HG02759 (cell line): Measurements from ENCODE around the gene EPB41L2.

Experiments used
- ATAC-seq: cut with Tn5 transposase; IDR thresholded peaks from one replicate; pipeline ENCODE4 v1.9.1; 2021; ENCODE audit warnings: mild to moderate bottlenecking, moderate library complexity; ENCODE audit not compliant: unreplicated experiment

EPB41L2 gene

DNA sequence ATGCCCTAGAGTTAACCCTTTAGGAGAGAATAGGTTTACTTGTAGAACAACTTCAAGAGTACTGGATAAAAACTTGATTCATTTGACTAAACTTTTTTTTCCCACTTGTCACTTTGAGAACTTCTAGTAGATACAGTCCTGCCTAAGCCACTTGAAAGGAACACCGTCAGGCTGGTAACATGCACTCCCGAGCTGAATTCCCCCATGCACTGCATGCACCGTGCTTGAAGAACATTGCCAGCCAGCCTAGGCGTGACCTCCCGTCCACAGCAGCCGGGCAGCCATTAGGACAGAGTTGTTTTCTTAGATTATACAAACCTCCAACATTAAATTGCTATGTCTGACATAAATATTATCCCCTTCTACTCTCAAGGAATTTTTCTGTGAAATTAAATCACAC, 183.2 kb downstream of the EPB41L2 start:
- no peak for ATAC-seq

DNA sequence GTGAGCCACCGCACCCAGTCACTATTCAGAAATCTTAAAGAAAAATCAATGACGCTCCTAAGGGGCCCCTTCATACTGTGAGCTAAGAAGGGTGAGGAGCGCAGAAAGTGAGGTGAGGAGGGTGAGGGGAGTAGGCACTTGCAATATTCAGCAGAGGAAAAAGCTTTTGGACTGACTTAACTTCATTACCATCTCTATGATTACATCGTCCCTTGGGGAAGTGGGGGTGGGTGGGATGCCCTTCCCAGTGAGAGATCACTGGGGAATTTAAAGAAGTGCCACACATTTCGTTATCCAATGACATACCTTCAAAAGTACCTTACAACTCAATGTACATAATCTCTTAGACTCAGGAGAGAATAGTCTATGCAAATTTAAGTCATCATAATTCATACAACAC, 189.3 kb downstream of the EPB41L2 start:
- ATAC-seq: no peak

DNA sequence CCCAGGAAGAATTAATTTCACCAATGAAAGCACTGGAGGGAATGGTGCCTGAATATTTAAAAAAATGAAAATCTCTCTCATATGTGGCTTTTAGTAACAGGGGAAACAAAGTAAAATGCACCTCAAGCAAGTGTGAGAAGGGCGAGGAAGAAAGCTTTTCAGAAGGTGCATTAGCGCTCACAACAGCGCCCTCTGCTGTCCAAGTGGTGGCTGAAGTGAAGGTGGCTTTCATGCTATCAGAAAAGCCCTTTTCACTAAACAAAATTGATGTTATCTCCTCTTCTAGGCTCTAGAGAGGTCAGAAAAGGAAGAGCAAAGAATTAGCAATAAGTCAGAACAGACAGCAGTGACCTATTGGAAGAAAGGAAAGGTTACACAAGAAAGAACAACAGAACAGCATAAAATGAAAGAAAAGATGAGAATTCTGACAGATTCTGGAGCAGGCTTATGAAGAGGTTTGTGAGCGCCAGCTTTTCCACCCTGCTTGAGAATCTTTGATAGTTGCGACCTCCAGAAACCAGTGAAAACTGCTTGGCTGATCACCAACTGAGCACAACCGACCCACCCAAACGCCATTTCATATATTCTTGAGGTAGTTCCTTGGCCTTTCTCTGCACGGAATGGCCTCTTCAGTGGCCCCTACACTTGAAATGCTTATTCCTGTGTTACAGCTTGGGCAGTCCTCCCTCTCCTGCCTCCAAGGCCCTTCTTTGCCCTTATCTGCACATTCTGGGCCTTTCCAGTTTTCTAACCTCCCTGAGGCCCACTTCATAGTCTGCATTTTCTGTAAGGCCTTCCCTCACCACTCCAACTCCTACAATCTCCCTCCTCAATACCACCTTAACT, 190.6 kb downstream of the EPB41L2 start:
- peak; percentile 78 for ATAC-seq

DNA sequence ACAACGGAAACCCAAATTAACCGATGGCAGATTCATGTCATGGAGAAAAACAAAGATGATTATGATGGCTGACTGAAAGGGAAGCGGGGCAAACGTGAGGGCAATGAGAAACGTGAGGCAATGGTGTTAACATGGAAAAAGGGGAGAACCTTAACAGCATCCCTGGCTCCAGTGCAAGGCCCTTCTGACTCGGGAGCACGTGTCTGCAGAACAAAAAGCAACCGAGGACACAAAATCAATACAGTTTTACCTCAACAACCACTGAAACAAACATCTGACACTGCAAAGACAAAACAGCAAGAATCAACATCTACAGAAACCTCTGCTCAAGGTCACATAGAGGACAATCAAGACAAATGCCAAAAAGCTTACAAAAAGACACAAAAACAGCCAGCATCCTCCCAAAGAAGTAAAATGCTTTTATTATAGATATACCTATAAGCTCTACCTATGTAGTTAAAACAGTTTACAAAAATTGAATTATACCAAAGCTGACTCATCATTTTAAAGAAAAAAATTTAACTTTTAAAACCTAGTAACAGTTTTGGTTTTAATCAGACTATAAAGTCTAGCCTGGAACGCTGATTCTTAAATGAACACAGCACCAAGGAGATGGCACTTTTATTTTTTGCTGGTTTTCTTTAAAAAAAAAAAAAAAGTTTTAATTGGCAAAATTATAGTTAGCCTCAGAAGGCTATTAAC, 192.7 kb downstream of the EPB41L2 start:
- no peak for ATAC-seq

DNA sequence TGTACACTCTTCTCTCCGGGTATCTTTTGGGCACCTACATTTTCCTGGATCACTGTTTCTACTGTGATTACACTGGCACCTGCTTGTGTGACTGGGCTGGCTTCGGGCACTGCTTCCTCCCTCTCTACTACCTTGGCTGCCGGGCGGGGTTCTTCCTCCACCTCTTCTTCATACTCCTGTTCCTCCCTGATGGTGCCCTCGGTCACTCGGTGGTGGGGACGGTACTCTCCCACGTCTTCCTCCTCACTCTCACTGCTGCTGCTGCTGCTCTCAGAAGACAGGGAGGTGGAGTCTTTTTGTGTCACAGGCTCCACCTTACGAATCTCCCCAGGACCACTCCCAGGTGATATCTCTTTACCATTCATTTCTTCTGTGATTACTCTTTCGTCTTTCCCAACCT, 193.4 kb downstream of the EPB41L2 start:
- ATAC-seq: no peak

DNA sequence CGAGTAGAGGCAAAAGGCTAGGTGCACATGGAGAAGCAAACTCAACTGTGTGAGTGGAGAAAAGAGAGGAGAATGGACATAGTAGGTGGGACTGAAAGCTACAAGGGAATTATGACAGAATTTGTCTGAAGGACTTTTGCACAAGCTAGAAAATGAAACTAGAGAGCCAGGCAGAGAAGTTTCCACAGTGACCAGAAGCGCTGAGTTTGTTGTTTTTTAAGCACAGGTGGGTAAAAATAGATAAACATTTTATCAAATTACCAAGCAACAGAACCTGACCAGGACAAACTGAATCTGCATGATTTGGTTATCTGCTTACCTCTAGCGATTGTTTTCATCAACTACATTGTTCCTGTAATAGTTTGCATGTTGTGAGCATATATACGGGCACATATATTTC, 197.3 kb downstream of the EPB41L2 start:
- no peak for ATAC-seq

DNA sequence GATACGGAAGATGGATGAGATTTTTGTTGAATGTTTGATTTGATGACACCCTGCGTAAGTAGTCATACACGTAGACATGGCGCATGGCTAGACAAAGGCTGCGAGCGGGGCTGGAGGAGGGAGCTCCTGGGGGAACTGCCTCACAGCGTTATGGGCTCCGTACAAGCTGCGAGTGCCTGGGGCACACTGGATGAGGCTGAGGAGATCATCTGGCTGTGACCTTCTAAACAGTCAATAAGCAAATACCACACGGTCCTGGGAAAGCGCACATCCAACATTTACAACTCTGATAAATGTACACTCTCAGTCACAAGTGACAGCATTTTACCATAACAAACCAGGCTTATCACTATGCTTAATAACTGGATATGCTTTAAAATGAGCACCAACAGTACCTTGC, 198.7 kb downstream of the EPB41L2 start:
- ATAC-seq: no peak

DNA sequence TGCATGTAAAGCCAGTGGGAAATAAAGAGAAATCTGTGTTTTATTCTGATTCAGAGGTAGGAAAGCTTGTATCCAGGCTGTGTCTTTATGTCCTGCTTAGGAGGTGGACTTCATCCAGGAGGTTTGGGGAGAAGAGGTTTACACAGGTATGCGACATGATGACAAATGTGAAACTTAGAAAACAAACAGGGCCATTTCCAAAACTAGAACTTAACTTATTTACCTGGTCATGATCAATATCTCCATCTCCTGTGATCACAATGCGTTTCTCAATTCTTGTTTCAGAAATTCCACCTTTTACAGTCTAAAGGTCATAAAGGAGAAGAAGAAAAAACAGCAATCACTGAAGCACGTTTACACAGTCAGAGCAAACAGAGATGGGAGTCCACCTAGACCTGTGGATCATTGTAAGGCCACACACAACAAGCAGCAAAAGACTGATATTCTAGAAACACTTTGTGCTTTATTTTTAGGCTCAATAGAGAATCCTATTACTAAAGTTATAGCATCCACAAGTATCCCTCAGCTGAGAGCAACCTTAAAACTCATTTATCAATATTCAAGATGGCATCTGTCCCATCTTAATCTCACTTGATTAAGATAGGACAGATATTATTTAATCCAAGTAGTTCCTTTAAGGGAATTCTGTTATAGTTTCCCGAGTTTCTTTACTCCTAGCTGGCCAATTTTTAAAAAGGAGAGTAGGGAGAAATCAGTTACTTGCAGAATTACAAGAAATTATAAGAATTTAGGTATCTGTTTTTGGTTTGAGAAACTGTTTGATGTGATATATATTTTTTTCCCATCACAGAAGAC, 199.4 kb downstream of the EPB41L2 start:
- no peak for ATAC-seq

DNA sequence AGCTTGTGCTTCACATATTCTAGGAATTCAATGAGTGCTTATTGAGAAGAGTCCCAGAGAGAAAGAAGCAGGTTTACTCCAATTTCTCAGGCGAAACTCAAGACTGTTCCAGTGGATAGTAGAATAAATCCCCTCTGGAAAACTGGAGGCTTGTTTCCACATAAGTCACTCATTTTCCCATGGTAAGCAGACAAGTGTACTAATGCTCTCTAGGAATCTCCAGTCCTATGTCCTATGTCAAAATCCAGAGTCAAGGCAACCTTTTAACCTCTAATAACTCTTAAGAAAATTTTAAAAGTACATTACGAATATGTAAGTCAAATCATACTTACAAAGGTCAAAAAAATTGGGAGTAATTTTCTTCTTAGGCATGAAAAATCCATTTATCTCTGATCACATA, 200.7 kb downstream of the EPB41L2 start:
- no peak for ATAC-seq

DNA sequence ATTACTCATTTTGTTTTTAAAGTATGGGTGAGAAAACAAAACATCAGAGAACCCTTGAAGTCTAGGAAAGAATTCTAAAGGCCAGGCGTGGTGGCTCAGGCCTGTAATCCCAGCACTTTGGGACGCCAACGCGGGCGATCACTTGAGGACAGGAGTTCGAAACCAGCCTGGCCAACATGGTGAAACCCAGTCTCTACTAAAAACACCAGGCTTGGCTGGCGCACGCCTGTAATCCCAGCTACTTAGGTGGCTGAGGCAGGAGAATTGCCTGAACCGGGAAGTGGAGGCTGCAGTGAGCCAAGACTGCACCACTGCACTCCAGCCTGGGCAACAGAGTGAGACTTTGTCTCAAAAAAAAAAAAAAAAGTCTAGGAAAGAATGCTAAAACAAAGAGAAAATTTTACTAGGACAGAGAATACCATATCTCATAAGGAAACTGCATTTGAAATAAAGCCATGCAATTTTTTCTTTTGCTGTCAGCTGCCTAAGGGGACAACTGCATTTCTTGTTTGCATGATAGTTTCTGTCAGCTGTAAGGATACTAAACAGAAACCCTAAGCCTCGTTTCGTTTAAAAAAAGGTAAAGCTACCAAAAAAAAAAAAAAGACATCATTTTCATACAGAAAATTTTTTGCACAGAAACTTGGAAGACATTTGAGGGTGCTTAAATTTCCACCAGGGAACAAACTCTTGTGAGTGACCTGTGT, 203.7 kb downstream of the EPB41L2 start:
- ATAC-seq: no peak

DNA sequence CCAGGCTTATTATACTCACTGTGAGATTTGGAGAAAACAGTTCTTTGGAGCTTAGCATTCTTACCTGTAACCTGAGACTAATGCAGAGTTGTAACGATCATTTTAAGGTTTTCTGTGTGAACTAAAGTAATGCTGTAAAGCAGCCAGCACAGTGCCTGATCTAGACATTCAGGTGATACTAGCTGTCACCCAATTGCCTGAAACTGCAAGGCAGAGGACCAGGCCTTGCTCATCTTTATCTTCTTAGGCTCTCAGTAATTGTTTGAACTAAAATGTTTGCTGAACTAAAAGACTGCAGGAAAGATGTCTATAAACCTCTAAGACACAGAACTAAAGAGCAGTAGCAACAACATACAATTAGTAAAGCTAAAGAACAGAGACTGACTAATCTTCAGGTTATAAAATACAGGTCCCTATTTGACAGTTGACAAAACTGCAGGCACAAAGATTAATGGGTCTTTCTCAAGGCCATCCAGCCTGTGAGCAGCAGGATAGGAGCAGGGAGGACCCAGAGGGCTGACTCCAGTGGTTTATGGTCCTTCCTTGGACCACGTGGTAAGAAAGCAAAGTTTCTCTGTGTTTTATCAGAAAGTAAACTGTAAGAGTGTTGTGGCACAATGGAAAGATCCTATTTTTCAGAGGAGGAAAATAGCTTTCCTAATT, 204.4 kb downstream of the EPB41L2 start:
- ATAC-seq: no peak

DNA sequence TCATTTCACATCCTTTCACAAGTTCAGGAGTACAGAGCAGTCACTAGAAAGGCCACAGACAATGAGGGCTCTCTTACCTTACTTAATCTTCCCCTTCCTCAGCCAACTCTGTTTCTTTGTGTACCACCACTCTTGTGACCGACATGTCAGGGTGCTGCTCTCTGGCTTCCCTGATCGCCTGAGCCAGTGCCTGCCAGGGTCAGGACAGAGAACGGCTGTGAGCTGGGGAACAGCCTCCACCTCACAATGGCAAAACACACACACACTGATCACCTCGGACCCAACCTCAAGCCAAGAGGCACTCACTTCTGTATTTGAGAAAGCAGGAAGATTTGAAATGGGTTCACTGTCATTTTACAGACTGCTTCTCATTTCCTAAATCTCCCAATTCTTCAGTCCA, 205.0 kb downstream of the EPB41L2 start:
- ATAC-seq: no peak

DNA sequence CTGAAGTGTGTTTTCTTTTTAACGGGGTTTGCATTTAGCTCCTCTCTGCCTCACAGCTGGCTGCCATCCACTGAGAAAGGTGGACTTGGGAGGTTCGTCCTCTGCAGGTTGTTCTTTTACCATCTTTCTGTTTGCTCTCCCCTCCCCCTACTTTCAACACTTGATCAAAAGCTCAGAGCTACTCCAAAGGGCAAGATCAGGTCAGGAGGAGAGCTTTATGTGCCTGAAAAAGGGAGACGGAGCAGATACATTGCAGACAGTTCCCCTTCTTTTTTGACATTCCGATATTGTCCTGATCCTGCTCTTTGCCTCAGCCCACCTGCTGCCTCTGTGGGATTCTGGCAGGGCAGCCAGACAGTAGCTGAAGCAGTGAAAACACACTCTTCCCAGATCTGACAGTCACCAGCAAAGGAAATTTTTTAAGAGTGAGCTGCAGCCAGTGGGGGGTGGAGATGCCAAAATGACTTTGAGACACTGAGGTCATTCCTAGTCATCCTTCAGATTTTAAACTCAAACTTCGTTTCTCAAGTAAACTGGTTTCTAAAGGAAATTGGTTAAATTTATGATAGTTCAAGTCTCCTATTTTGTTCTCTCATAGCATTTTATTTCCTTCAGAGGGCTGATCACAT, 209.4 kb downstream of the EPB41L2 start:
- ATAC-seq: no peak

DNA sequence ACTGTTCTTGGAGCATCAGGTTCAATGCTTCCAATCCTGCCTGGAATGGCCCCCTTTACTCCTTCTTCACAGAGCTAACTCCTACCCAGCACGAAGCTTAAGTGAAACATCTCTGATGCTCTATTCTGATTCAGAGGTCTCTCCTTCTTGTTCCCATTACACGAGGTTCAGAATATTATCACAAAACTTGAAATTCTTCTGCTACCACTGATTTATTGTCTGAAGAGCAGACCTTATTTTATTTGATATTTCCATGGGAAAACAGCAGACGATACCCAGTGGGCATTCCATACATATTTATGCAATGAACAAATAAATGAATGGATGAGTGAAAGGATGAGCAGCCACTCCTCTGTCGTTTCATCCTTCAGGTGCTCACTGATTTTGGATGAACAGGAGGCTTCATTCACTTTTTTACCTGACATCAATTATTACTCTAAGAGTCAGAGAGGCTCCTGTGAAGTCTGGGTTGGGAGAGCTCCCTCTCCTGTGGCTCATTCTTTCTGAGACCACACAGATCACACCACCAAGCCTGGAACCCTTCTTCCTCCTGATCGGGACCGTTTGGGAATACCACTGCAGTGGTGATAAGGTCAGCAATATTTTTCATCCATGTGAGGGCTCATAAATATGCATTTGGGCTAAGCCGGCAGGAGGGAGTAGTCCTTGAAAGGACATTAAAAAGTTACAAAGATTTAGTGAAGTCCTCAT, 210.0 kb downstream of the EPB41L2 start:
- no peak for ATAC-seq

DNA sequence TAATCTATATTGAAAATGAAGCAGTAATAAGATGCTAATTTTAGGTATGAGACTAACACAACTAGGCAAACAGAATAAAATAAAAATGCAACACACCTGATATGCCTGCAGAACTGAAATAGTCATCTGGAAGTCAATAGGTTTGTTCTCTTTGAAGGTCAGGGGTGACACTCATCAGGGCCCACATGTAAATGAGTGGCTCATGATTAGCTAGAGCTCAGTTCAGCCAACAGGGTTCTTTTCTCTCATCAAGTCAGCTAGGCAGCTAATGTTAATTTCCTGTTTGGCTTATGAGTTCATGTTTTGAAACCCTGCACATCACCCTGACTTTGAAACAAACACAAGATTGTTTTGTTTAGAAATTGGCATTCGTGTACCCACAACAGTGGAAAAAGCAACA, 212.0 kb downstream of the EPB41L2 start:
- no peak for ATAC-seq

DNA sequence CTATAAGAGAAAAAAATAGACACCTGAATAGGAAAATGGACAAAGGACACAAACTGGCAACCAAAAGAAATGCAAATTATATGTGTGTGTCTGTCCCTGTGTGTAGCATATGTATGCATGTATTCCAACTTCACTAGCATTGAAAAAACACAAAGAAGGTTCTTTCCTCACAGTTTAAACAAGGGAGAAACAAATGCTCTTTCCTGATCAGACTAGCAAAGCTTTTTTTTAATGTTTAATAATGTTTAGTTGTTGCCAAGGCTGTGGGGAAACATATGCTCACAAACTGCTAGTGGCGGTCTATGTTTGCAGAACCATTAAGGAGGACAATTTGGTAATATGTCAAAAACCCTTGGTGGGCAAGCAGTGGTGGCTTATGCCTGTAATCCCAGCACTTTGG, 213.5 kb downstream of the EPB41L2 start:
- ATAC-seq: no peak

DNA sequence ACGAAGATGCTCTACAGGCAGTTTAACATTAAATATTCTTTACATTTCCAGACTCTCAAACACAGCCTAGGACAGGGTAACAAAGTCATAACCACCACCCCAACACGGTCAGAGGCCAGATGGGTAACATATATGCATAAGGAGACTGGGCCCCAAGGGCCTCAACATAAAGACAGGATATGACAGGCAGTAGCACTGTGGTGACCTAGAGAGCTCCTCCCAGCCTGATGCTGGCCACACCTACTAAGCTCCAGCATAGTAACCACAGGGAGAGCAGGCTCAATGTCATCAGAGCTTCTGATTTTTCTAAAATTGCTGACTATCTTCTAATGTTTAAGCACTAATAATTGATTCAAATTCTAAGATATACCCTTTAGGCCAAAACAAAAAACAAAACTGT, 214.1 kb downstream of the EPB41L2 start:
- ATAC-seq: peak; percentile 87

DNA sequence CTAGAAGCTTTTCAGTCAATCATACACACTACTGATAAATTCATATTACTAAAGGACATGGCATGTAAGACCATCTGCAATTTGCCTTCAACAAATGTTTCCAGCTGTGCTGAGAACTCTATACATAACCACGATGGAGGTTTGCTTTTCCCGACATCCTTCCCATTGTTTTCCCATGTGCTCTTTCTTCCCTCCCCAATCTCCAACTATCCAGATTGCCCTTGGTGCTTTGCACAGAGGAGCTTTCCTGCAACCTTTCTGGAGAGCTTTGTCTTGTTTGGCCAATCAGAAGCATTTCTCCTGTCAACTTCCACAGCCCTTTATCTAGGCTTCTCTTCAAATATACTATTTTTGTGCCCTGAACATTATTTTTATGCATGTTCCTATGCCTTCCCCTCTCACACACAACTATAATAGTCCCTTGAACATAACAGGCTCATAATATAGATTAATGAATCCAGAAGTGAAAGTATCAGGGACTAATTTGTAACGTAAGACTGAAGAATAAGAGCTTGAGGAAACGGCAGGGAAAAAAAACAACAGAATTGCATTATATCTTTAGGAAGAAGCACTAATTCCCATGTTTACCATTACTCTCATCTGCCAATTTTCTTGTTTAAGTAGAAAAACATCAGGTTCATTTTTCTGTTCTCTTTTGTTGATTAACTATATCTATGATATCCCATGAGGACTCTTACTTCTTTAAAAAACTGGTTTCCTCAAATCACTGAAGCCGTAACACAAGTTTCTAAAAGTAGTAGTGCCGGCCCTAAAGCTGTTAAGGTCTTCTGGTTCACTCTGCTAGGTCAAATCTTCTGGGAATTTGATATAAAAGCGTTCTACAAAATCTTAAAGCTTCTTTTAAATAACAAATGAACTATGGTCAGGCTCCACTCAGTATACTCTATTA, 215.8 kb downstream of the EPB41L2 start:
- no peak for ATAC-seq
